ENCODE data around the gene TBC1D1.

TBC1D1 gene

DNA sequence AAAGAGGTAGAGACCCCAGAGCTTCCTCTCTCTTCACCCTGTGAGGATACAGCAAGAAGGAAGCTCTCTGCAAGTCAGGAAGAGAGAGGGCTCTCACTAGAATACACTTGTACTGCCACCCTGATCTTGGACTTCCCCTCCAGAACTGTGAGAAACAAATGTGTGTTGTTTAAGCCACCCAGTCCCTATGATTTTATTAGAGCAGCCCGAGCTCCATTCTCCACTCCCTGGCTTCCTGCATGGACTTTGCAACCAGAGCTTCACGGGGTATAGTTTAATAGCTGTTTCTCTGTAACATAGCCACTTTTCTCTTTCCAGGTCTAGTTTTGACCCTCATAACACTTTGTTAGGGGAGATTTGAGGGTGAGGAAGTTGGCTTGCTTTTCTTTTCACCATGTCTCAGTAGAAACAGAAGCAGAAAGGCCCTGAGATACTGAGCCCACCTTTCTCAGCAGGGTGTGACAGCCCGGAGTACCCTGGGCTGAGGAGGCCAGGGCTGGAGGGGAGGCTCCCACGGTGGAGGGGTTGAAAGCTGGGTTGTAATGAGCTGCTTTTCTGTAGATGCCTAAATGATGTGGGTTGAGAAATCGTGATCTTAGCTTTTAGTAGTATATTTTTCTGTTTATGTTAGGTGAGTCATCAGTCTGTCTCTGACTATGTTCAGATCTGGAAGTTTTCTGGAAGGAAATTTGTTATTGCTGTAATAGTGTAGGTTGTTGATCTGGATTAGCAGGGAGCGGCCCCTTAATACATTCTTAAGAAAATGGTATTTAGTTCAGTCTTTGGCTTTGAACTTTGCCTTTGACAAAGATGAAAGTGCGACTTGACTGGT is 187.9 kb downstream of the TBC1D1 start:
- no peak for DNase-seq (ENCODE audit: low read depth in 2 of 2)

DNA sequence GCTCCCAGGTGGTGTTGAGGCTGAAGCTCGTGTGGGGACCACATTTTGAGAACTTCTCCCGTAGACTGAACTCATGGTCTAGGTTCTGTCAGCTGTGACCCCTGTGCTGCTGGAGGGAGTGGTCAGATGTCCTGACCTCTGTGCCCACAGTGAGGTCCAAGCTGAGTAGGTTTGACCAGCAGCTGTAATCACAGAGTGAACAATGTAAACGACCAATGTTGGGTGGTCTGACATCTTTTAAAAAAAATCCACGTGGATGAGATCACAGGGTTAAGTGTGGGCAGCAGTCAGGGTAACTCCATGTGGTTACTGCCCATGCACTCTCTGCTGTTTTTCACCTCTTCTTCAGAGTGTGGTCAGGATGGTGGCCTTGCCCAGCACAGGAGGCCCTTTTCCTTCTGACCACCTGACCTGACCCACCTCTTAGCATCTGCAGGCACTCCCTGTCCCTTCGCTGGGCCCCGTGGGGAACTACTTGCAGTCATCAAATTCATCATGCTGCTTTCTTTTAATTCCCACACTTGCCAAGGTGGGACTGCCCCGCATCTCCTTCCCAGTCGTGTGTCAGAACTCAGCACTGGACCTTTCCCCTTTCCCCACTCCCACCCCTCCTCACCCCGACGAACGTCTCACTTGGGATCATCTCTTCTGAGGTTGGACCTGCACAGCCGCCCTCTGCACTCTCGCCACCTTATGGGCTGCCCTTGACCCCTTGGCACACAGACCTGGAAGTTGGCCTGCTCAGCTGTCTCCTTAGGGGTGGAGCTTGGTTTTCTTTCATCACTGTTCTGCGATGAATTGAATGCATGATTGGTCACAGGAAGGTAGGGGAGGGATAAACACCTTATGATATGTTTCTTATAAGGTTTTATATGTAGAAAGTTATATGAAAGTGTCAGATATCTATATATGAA is 189.4 kb downstream of the TBC1D1 start:
- no peak for DNase-seq (ENCODE audit: low read depth in 2 of 2)

DNA sequence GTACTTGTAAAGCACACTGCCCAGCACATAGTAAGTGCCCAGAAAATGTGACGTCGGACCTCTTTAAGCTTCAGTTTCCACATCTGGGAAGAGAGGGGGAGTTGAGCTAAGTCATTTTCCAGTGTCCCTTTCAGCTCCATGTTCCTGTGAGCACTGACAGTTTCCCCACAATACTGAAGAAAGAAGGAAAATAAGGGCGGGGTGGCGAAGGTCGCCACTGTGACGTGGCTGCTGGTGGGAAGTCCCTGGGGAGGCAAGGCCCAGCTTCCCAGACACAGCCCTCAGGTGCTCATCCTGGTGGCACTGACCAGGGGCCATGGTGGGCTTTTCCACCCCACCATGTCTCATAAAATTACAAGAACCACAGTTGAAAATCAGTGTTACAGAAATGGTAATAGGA is 191.1 kb downstream of the TBC1D1 start:
- no peak for DNase-seq (ENCODE audit: low read depth in 2 of 2)

DNA sequence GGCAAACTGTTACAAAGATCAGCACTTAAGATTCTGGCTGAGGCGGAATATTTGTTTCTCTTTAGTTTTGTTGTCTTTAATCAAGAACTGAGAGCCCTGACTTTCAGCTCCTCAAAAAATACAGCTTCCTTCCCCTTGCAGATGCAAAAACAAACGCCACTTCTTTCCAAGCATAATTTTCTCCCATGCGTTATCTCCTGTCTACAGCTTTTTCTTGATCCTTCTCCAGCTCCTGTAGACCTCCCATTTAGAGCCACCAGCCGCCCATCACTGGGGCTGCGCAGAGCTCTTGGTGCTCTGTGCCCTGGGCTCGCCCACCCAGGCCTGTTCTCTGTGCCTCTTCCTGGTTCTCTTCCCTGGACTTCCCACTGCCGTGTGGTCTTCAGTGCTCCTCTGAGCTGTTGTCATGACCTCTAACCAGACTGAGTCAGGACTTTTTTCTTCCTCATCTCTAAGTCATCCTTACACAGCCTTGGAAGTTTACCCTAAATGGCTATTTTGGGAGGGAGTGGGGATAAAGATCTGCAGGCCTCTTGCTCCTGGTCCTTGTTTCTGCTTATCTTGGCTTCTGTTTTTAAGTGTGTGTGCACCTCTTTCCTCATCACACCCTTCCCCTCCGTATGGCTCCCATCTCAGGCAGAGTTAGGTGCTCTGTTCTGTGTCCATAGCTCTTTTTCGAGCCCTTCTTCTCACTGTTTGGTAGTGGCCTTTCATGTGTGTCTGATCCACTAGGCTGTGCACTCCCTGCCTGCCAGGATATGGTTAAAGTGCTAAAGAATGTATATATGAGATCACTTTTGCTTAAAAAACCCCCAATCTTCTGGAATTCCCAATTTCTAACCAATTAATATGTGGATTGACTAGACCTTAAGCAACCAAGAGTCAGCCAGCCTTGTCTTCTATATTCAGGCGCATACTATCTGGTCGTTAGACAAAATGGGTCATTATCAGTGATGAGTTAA is 191.8 kb downstream of the TBC1D1 start:
- no peak for DNase-seq (ENCODE audit: low read depth in 2 of 2)

DNA sequence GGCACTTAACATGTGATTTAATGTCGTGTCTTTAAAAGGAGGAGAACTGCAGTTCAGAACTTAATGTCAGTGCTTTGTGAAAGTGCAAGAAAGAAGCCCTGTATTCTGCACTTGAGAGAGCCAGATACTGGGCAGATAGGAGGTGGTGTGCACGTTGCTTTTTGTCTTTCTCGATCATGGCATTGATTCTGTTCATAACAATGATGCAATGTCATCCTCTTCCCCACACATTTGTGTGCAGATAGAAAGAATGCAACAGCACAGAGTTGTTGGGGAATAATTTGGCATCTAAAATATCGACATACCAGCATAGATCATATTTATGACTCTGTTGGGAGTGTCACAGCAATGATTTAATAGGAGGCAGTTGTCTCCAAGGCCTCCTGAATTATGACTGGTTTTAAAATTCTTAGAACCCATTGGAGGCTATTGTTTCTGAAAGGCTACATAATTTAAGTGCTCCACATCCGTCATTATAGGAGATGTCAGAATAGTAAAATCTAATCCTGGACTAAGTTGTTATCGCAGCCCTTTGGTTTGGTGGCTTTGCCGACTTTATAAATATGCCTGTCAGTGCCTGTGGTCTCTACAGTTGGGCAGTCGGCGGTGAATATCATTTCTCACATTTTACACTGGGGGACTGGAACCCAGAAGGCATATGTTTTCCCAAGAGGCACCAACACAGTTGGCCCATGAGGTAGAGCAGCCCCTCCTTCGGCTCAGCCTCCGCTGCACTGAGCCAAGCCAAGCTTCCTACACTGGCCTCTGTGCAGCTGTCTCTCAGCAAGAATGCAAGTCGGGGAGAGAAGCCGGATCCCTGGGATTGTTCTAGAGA is 194.2 kb downstream of the TBC1D1 start:
- DNase-seq (ENCODE audit: low read depth in 2 of 2), result no peak

DNA sequence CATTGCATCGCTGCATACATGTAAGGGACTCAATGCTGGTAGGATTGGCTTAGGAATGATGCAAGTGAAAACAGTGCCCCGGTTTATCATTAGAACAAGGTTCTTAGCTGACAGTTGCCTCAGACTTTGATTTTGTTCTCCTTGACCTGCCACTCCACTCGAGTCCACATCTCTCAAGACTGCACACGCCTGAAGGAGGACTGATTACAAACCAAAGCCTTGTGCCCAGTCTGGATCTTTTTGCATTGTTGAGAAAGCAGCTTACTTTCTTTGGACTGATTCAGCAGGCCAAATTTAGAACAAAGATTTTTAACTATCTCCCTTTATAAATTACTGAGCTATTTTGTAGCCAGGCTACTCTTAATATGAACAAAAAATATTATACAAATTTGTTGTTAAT is 194.9 kb downstream of the TBC1D1 start:
- no peak for DNase-seq (ENCODE audit: low read depth in 2 of 2)

DNA sequence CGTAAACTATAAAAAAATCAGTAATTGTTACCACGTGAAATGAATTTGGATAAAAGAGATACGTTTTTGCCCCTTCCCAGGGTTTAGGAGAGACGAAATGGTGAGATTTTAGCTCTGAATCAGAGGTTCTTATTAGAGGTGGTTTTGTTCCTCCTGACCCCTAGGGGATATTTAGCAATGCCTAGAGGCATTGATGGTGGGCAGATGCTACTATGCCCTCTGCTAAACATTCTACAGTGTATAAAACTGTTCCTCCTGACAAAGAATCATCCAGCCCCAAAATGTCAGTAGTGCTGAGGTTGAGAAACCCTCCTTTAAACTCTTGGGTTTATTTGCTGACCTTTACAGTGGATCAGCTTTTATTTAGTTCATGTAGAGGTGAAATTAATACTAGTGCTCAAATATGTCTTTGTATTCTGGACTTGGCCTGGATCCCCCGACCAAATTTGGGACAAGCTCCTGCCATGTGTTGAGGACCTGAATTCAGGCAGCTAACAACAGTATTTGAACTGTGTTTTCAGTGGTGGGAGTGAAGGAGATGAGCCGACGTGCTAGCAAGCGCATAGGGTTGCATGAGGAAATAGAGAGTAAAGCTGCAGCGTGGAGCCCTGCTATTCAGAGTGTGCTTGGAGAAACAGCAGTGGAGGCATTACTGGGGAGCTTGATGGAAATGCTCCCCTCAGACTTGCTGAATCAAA is 195.4 kb downstream of the TBC1D1 start:
- DNase-seq (ENCODE audit: low read depth in 2 of 2), result no peak

DNA sequence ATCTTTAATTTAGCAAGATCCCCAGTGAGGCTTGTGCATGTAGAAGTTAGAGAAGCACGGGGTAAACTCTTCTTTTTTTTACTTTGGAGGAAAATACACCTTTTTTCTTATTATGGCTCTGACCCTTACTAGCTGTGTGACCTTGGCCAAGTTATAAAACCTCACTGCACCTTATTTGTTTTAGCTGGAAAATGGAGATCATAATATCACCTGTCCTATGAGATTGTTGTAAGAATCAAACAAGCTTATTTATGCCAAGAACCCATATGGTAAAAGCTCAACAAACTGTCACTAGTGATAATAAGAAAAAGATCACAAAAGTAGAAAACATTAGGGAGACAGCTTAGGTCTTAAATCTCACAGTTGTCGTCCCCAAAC is 196.0 kb downstream of the TBC1D1 start:
- DNase-seq (ENCODE audit: low read depth in 2 of 2), result no peak

DNA sequence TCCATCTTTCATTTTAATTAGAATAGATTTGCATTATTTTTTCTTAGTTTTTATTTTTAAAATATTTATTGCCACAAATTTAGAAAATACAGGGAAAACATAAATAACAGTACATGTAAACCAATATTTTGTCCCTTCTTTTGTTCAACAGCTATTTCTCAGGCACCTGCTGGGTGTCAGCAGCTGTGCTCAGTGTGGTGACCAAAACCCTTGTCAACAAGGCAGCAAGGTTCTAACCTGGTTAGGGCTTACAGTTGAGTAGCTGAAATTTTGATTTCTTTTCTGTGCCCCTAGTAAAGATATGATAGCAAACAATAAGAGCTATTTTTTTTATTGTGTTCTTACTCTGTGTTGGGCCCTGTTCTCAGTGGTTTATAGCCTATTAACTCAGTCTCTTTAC is 197.4 kb downstream of the TBC1D1 start:
- DNase-seq (ENCODE audit: low read depth in 2 of 2), result no peak

DNA sequence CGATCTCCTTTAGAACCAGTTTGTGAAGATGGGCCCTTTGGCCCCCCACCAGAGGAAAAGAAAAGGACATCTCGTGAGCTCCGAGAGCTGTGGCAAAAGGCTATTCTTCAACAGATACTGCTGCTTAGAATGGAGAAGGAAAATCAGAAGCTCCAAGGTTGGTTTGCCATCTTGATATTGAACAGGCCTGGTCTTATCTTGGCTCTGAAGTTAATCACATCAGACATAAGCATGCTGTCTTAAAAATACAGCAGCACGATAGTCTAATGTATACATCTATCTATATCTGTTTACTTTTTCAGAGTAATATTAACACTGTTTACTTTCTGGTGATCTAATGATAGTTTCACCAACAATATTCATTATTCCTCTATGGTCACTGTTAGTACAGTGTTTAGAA is 199.1 kb downstream of the TBC1D1 start:
- DNase-seq (ENCODE audit: low read depth in 2 of 2), result no peak

DNA sequence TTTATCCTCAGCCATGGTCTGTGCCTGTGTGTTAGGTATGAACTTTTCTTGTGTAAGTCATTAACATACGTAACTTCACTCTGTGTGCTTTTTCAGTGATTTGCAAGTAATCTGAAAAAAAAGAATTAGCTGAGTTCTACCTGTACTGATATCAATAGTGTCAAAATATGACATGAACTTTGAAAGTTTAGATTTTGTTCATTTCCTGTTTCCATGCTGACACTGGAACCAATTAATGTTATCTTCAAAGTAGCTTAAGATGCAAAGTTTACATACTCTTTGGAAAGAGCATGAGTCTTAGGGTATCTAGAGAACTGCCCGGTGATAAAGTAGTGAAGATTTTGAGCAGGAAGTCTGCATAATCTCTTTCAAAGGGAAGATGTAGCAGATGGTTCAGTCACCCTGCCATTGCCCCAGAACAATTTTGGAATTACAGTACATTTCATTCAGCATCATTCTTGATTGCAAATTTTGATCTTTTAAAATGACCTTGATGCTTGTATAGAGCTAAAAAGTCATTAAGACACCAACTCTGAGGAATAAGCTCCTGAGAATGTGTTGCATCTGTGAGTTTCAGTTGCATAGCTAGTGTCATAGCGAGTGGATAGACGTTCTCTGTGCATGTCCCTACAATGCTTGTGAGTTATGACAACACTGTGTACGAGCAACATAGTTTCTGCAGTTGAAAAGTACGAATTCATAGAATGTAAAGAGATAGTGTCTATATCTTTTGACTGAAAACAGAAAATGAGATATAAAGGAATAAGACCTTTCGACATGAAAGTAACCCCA is 199.8 kb downstream of the TBC1D1 start:
- DNase-seq (ENCODE audit: low read depth in 2 of 2), result no peak

DNA sequence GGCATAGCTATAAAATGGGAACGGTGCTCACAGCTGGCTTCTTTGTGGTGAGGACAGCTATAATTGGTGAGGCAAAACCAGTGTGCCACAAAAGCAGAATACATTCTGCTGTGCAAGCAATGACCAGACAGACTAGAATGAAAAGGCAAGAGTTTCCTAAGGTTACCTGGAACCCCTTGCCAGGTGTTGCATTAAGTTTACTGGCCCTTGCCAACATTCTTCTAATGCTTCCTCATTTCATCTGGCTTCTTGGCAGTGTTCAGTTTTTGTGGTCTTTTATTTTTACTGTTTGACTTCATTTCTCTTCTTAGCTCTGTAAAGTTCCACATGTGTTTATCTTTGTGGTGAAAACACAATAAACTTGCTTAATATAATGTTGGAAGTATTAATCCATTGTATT is 200.8 kb downstream of the TBC1D1 start:
- no peak for DNase-seq (ENCODE audit: low read depth in 2 of 2)

DNA sequence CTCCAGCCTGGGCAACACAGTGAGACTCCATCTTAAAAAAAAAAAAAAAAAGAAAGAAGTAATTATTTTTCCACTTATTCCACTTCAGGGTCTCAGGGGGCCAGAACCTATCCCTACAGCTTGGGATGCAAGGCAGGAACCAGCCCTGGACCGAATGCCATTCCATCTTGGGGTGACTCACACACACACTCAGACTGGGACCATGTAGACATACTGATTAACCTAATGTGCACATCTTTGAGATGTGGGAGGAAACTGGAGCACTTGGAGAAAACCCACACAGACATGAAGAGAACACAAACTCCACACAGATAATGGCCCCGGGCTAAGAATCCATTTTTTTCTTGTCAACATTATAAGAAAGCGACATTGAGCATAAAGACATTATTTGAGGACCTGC is 201.8 kb downstream of the TBC1D1 start:
- no peak for DNase-seq (ENCODE audit: low read depth in 2 of 2)

DNA sequence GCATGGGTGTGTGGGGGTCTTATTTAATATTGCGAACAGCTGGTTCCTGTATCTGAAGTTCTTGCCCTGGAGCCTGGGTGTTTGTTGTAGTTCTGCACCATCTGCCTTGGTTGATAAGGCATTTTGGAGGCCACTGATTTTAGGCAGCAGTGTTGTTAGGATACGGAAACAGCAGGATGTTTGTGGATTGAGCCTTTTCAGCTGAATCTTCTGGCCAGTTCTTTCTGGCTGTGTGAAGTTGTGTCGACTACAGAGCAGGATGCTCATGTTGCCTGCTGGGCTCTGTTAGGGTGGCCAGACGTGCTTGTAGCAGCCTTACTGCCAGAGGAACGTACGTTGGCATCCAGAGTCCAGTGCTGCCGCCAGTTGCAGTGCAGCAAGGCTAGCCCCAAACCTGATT is 203.5 kb downstream of the TBC1D1 start:
- DNase-seq (ENCODE audit: low read depth in 2 of 2), result no peak

DNA sequence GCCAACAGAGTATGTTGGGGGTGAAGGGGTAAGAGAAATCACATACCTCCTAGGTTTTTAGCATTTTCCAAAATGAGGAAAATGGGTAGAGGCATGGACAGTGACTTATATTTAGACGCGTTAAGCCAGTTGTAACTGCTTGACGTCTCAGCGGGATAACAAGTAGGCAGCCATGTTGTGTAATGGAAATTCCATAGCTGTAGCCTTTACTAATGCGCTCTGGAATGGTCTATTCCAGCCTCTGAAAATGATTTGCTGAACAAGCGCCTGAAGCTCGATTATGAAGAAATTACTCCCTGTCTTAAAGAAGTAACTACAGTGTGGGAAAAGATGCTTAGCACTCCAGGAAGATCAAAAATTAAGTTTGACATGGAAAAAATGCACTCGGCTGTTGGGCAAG is 204.8 kb downstream of the TBC1D1 start:
- DNase-seq (ENCODE audit: low read depth in 2 of 2), result no peak

DNA sequence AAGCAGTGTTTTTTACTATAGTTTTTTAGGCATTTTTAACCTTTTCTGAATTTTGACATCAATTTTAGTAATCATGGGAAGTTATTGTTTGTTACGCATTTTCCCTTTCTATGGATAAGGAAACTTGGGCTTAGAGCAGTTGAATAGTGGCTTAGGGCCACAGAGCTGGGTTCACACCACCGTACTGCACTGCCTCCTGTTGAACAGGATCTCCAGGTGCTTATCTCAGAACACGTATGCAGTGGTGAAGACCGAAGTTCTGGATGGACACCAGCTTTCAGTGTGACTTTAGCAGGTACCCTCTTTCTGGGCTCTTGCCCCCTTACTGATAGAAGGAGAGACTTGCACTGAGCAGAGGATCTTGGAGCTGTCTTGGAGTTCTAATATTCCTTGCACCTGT is 206.9 kb downstream of the TBC1D1 start:
- DNase-seq (ENCODE audit: low read depth in 2 of 2), result no peak

DNA sequence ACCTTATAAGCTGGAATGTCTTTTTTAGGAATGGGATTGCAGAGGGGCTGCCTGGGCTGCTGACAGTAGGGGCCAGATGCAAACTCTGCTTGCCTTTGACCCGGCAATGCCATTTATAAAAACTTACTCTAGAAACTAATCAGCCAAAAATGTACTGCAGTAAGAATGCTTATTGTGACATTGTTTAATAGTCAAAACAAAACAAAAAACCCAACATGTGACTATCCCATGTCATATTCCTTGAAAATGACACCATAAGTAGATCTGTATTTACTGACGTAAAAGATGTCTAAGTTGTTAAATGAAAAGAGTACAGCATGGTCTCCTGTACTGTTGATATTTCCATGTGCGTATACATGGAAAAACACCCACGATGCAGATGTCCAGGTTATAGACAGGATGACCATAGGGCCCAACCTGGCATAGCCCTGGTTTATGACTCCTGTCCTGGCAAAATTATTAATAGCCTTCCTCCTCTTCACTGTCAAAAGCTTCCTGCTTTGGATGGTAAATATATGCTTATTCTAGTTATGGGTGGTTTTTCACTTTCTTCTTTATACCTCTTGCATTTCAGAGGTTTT is 208.2 kb downstream of the TBC1D1 start:
- no peak for DNase-seq (ENCODE audit: low read depth in 2 of 2)

DNA sequence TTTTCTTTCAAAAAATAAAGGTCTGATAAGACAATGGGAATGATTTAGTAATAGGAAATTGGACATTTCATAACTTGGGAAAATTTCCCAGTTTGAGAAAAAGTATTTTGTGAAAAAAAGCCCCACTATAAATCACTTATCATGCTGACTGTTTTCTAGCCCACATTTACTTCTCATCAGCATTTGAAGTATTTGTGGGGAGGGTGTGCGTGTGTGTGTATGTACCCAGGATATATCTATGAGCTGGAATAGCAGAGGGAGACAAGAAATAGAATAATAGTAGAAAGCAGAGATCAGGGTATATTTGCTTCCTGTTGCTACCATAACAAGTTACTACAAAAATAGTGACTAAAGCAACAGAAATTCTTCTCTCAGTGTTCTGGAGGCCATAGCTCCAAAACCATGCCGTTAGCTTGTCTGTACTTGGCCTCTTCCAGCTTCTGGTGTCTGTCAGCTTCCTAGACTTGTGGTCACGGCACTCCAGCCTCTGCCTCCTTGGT is 209.1 kb downstream of the TBC1D1 start:
- no peak for DNase-seq (ENCODE audit: low read depth in 2 of 2)
